HG02798 (cell line): ENCODE data around the gene ENGASE.

Source experiments
- ATAC-seq: cut with Tn5 transposase; IDR thresholded peaks from one replicate; pipeline ENCODE4 v1.9.1; 2021; ENCODE audit warnings: mild to moderate bottlenecking; ENCODE audit not compliant: unreplicated experiment, poor library complexity

The ENGASE gene

GRCh38 chr17:79038545-79039135 lies 36.0 kb upstream of the ENGASE start:
- no peak for ATAC-seq

GRCh38 chr17:79039171-79039570 lies 35.5 kb upstream of the ENGASE start:
- no peak for ATAC-seq

GRCh38 chr17:79039886-79040285 lies 34.7 kb upstream of the ENGASE start:
- no peak for ATAC-seq

GRCh38 chr17:79041041-79041570 lies 33.5 kb upstream of the ENGASE start:
- no peak for ATAC-seq

GRCh38 chr17:79041723-79042420 lies 32.8 kb upstream of the ENGASE start:
- ATAC-seq, result no peak

- no peak for ATAC-seq
Measured at GRCh38 chr17:79042421-79043190, 32.0 kb upstream of the ENGASE start.

GRCh38 chr17:79043191-79043930 lies 31.3 kb upstream of the ENGASE start:
- no peak for ATAC-seq

- no peak for ATAC-seq
Measured at GRCh38 chr17:79043931-79044320, 30.7 kb upstream of the ENGASE start.

- no peak for ATAC-seq
Measured at GRCh38 chr17:79044462-79044861, 30.2 kb upstream of the ENGASE start.

GRCh38 chr17:79045001-79045729 lies 29.5 kb upstream of the ENGASE start:
- ATAC-seq, result no peak

- peak; percentile 52 for ATAC-seq
Measured at GRCh38 chr17:79045842-79046196, 28.8 kb upstream of the ENGASE start.

GRCh38 chr17:79046197-79046915 lies 28.3 kb upstream of the ENGASE start:
- no peak for ATAC-seq

- no peak for ATAC-seq
Measured at GRCh38 chr17:79046916-79047280, 27.7 kb upstream of the ENGASE start.

GRCh38 chr17:79047291-79047920 lies 27.2 kb upstream of the ENGASE start:
- ATAC-seq, result no peak

- no peak for ATAC-seq
Measured at GRCh38 chr17:79047923-79048825, 26.4 kb upstream of the ENGASE start.

- no peak for ATAC-seq
Measured at GRCh38 chr17:79048826-79049755, 25.5 kb upstream of the ENGASE start.

- no peak for ATAC-seq
Measured at GRCh38 chr17:79049821-79050220, 24.8 kb upstream of the ENGASE start.
